Globus pallidus (tissue), 1 donor: Measurements from ENCODE around the gene PRR3.
A peak's percentile ranks its signal among the peaks of the same experiment; 100 is the strongest.

ENCODE experiments used
- DNase-seq: peaks from one replicate; pipeline ENCODE4 v3.0.0-alpha.2; 2015; ENCODE audit warnings: low spot score

The PRR3 gene

DNA sequence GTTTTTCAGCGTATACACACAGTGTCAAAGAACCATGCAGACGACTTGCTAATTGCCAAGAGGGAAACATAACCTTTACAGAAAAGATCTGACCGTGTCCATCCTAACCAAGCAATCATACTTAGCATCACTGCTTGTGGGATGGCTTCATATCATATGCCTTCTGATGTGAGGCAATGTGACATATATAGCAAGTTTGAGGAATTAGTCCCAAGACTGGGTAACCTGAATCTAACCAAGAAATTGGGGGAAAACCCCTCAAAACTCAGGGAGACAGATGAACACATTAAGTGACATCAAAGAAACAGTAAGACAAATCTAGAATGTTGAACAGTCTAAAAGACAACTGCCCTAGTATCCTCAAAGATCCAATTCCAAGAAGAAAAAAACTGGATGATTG is 19.2 kb upstream of the PRR3 start:
- DNase-seq: no peak

DNA sequence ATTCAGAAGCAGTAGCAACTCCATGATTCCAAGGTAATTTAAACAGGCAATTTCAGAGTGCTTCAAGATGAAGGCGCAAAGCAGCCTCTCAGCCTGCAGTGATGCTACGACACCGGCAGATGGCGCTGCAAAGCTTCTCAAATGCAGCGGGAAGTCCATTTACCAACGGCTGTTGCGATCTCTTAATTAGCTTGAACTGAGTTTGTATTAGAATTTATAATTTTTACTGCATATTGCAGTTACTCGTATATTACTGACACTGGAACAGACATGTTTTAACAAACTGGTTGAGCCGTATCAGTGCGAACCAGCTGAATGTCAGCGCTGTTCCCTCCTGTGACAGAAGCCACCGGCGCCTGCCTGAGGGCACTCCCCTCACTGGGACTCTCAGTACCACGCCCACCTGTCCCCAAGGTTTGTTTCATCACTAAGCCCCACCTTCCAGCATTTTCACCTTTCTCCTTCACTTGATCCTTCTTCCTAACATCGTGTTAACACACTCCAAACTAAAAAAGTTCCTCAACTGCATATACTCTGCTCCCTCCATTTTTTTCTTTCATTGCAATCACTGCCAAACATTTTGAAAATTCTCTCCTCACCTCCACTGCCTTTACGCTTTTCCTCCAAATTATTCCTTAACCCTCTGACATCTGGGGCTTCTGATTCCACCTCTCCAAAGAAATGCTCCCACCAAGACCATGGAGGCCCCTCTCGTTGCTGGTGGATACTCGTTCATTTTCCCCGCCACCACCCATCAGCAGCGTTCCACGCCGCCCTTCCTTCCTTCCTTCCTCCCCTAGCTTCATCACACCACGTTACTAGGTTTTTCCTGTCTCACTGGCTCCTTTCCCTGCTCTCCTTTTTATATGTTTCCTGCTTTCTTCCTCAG is 15.3 kb upstream of the PRR3 start:
- DNase-seq: peak; percentile 79

DNA sequence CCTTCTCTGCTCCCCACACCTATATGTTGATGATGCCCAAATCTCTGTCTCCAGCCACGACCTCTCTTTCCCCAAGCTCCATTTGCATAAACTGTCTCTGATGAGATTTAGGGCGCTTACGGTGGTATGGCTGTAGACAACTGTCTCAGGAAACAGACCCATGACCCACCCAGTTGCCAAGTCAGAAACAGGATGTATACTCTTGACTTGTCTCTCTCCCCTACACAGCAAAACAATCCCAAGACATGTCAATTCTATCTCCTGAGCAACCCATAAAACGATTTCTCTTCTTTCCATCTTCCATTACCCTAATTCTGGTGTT is 14.7 kb upstream of the PRR3 start:
- DNase-seq: no peak

DNA sequence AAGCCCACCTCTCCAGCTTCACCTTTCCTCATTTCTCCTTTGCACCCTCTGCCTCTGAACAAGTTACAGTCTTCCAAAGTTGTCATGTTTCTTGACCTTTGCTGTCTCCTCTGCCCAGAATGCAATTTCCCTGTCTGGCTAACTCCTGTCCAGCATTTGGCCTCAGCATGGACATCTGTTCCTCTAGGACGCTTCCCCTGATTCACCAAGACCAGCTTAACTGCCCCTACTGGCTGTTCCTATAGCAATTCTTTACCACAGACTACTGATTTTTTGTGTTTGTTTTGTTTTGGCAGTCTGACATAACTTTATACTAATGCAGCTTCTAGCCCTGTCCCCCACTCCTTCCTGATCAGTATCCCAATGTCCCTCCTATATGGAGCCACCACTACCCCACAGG is 14.2 kb upstream of the PRR3 start:
- no peak for DNase-seq

DNA sequence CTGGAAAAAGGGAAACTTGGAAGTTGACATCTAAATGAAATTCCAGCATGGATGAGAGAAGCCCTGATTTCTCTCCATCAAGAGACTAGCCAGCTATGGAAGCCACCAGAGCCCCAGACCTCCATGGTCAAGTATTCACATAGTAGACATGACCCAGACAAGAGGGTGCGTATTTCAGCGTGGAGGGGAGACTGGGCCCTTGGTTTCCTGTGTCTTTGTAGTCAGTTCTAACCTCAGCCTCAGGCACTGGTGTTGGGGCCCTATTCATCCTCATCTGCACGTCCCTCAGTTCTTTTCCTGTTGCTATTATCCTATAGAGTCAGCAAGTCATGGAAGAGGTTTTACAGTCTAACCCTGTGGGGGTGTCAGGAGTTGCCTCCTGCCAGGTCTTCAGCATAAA is 13.3 kb upstream of the PRR3 start:
- no peak for DNase-seq

DNA sequence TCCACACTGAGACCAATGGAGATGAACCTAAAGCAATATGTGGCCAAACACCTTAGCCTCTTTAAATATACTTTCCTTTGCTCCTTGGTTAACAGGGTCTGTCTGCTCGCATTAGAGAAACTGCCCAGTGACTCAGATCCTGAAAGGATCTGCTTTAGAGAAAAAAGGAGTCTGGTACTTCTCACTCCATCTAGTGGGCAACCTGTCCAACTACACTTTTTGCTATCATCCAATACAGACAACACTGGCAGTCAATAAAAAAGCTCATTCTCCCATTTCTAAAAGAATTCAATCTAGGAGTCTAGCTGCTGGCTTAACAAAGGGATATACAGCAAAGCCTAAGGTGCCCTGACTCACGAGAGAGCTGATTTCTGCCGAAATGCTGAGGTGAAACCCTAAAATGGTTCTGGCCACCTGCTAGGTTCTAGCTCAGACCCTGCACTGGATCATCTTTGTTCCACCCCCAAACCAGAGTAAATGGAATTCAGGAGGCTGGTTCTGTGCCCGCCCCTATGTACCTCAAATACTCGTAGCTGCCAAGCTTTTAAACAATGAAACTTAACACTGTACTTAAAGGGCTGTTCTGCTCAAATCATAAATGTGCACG is 12.3 kb upstream of the PRR3 start:
- peak; percentile 33 for DNase-seq

DNA sequence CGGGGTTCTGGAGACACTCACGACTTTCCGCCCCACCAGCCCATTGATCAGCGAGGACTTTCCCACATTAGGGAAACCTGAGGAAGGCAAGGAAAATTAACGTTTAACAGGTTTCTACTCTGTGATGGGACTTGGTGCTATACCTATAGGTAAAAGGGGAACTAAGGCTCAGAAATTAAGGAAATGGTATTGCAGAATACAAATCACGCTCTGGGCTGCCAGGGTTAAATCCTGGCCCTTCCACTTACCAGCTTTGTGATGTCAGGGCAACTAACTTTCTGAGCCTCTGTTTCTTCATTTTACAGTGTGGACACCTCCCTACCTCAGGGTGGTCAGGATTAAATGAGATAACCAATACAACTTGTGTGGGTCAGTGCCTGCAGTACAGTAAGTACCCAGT is 9.6 kb upstream of the PRR3 start:
- no peak for DNase-seq

DNA sequence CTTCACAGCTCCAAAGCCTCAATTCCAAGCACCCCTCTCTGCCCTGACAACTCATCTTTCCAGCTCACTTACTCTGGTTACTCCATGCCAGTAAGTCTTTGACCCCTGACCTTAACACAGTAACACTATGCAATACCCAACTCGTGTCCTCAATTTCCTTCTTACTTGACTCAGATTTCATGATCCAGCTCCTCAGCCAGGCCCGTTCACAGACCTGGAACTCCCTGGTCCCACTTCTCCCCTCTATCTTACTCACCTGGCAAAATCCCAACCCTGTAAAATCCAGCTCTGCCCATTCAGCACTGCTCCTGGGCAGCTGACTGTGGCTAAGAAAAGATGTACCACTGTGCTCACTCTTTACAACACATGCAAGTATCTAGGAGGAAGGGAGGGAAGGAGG is 8.7 kb upstream of the PRR3 start:
- DNase-seq: no peak

DNA sequence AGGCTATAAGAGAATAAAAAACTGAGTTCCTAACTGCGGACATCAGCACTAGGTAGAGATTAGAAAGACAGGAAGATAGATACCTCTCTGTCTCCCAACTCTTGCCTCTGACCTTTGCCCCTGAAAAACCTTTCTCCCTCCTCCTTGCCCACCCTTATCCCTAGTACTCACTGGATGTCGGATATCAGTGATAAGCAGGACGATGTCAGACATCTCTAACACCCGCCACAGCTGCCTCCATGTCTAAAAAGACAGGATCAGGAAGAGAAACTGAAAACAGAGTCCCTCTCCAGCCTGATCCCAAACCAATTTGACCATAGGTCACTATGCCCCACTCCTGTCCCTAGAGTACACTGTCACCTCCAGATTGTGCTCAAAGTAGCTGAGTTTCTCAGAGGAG is 2.7 kb upstream of the PRR3 start:
- no peak for DNase-seq

DNA sequence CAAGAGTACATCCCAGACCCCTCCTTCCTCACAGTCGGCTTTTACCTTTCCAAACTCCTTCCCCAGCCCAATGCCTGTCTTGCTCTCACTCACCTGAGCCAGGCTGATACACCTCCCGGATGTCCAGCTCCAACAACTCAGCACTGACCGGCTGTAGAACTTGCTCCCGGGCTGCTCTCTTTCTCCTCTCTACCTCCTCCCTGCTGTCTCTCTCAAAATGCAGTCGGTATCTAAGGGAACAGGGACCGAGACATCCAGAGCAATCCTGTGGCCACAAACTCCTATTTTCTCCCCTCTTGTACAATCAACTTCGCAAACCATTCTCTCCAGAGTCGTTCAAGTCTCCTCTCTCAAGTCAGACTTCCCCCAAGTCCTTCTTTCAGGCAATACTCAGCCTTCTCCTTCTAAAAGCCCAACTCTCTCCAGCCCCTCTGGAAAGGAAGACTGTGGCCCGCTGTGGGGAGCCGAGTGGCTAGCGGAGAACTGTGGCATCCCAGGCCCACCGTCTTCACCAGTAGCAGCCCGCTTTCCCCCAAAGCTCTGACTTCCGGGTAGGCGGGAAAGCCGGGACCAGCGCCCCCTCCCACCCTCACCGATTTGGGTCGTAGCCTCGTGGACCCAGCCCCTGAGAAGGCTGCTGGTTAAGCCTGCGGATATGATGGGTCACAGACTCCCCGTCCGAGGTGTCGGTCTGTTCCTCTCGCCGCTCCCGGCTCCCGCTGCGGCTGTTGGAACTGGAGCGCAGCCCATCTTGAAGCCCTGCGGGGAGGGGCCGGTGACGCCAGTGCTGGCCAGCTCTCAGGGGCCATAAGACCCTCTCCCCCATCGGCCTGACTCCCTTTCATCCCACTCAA is 1.9 kb upstream of the PRR3 start:
- DNase-seq: peak; percentile 11

DNA sequence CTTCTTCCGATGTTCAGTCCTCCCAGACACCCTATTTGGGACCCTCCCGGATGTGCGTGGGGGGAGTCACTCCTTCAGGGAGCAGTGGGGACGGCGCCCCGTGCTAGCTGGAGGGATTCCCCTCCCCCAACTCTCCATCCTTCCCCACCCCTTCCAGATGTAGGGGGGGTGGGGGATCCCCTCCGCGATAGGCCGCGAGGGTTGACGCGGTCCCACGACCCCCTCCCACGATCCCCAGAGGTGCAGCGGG is 1.4 kb upstream of the PRR3 start:
- no peak for DNase-seq

DNA sequence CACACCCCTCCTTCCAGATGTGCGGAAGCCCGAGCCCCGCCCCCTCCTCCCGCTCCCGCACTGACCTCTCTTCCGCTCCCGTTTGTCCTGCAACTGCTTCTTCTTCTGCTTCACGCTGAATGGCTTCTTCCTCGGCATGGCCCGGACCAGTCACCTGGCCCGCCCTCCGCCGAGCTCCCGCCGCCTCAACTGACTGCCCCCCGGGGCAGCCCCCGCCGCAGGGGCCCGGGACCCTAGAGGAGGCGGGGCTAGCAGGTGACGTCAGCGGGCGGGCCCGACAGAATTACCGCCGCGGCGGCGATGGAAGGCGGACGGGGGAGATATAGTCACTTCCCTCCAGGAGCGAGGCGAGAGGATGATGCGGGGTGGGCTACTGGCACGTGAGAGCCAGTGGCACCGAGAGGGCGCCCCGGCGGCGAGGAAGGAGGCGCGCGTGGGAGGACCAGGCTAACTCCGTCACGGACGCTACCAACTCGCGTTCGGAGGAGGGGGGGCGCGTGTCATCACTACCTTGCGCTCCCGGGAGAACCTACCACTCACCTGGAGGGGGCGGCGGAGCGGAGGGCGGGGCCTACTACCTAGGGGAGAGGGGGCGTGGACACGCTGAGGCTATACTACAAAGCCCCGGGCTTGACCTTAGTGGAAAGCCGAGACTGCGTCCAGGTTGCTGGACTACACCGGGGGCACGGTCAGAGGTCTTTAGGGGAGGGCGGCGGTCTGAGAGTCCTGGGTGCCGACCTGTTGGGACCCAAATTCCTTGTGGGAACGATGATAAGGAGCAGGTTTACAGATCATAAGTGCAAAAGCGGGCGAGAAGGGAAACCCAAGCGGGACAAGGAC is 809 bp upstream of the PRR3 start, which contains the start of gene GNL1:
Gene GNL1, minus strand, starts transcription at position 424 of the 840 bp plus-strand sequence. Its CDS starts 286 bp downstream, at position 138.
- DNase-seq: peak; percentile 83

DNA sequence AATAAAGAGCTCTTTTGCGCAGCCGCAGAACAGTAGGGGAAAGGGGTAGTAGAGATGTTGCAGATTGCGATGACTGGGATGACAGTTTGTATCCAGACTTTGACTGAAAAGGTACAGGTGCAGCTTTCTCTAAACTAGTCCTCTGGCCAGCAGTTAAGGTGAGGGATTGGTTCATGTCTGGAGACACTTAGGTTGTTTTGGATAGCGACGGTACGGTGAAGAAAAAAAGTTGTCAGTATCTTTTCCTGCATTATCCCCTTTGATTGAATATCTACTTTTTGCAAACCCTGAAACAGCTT is 537 bp downstream of the PRR3 start:
- no peak for DNase-seq

DNA sequence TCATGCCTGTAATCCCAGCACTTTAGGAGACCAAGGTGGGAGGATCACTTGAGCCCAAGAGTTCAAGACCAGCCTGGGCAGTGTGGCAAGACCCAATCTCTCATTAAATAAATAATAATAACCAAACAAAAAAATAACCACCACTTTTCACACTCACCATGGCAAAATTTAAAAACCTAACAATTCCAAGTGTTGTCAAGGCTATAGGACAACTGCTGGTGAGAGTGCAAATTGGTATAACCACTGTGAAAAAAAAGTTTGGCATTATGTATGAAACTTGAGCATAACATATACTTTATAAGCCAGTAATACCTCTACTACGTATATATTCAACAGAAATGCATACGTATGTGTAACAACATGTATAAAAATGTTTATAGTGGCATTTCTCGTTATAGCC is 3.8 kb downstream of the PRR3 start:
- DNase-seq: no peak

DNA sequence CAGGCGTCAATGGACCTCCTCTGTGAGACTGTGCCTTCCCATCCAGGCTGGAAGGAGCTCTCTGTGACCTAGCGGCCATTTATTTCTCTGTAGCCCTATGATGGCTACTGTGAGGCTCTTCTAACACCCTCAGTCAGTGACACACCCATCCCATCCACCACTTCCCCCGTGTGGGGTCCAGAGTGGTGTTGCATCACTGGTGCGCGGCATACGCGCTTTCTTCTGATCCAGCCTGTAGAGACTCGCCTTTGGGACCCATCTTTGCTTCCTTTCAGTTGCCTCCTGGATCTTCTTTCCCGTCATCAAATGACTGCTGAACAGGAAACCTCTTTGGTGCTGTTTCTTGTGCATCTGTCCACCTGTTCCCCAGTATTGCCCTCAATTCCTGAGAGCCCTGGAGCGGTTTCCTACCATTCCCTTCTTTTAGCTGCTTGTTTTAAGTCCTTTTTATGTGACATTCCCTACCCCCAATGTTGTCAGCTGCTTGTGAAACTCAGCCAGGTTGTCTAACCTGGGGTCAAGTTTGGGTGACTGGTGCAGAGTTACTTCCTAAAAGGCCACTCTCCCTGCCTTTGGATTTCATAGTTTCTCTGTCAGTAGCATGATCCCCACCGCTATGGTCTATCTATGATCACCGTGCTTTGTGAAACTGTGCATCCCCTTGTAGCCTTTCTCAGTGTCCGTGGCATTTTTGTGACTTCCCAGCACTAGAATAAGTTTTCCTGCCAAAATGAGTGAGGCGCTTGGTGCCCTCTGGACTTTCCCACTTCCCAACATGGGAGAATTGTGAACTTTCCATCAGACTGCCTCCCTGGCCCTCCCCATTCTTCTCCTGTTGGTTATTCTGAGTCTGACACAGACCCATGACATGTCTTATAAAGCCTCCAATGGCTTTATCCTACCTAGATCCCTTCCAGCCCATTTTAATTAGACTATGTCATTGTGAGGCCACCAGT is 5.7 kb downstream of the PRR3 start:
- DNase-seq: no peak

DNA sequence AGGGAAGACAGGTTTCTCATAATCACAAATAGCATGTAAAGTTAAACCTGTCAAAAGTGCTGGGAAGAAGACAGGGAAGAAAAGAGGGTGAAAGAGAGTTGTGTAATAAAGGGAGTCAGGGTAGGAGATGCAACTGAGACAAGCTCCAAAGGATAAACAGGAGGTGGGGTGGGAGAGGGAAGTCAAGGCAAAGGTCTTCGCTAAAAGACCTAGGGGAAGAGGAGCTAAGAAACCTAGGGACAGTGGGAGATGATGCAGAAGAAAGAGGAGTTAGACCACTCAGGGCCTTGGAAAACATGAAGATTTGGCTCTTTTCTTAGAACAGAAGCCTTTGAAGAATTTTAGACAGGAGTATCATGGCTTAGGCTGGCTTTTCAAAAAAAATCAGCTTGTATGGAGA is 7.0 kb downstream of the PRR3 start:
- DNase-seq: no peak

DNA sequence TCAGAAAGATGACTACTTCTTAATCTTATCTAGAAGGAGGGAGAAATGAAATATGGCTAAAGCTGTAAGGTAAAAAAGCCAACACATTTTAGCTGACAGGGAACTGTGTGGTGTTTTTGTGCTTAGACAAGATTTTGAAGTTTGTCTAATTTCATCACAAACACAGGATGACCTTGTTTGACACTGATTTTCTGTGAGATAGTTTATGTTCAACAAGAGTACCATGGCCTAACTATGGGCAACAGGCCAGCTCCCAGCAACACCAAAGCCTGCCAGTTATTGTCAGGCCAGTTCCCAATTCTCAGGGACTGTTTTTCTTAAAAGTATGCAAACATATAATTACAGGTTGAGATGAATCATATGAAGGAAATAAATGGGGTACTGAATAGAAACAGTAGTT is 8.7 kb downstream of the PRR3 start:
- DNase-seq: no peak

DNA sequence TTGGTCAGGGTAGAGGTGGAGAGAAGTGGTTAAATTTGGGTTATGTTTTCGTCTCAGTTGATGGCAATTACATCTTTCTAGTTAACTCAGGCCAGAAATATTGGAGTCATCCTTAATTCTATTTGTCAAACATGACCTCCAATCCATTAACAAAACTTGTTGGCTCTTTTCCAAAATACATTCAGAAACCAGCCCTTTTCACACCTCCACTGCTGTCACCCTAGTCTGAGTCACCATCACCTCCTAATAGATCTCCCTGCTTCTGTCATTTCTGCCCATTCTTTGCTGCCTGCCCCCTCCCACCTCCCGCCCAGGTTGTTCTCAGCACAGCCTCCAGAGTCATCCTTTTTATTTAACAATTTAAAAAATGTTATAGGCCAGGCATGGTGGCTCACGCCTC is 11.2 kb downstream of the PRR3 start:
- DNase-seq: no peak

DNA sequence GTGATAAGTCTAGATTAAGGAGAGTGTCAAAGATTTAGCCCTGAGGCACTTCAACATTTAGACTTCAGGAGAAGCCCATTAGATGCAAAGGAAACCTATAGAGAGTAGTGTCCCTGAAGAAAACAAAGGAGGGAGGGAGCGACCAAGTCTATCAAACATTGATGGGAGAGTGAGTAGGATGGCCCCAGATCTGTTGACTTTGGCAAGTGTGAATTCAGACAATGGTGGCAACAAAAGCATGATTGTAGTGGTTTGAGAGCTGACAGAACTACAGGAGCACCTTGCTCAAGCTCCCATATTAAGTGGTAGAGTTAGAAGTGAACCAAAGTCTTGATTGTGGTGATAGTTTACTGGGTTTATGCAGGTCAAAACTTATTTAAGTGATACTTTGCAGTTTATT is 13.2 kb downstream of the PRR3 start:
- DNase-seq: no peak

DNA sequence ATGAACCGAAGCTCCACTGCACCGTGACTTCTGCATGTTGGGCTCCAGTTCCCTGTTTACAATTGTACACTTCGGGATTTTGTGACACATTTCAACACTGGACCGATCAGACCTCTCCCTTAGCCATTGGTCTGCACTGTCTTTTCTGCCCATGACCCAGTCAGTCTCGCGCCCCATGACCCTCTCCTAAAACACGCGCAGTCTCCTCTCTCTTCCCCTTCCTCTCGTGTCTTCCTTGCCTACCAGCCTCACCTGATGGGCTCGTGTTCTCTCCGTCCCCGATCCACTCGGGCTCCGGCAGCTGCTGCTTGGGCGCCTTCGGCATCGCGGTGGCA is 13.6 kb downstream of the PRR3 start:
- DNase-seq: no peak

DNA sequence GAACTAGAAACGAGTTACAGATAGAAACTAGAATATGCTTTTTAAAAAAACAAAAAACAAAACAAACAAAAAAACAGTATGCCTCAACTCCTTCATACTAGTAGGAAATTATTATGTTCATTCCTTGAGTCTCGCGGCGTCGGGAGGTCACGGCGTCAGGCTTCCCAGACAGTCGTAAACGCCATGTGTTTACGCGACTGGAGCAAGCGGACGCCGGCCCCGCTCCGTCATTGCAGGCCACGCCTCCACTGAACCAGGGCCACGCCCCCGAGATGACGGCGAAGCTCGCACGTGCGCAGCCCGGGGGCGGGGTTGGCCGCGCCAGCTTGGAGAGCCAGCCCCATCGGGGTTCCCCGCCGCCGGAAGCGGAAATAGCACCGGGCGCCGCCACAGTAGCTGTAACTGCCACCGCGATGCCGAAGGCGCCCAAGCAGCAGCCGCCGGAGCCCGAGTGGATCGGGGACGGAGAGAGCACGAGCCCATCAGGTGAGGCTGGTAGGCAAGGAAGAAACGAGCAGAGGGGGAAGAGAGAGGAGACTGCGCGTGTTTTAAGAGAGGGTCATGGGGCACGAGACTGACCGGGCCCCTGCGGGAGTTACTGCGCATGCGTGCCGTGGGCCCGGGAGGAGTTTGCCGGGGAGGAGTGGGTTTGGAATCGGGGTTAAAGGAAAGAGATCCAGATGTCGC is 14.1 kb downstream of the PRR3 start, which contains the start of gene ABCF1:
Gene ABCF1, plus strand, starts transcription at position 368 of the 687 bp plus-strand sequence. Its CDS starts 46 bp downstream, at position 414.
- peak; percentile 96 for DNase-seq
